HepG2 (cell line): ENCODE measurements around the gene KLF13. TPM values are rescaled to one million over a fixed set of nuclear protein-coding genes. Genes with fewer than 3 reads are reported as not detected.

Source experiments
- EZH2 ChIP-seq: conservative IDR thresholded peaks from 2 replicates; pipeline ENCODE4 v1.6.1; 2012; ENCODE audit warnings: mild to moderate bottlenecking, low read depth, low read length, moderate library complexity
- GABPB1 ChIP-seq: IDR thresholded peaks from 2 replicates; pipeline ENCODE4 v1.6.1; 2016; ENCODE audit warnings: mild to moderate bottlenecking, missing genetic modification reagents, moderate library complexity, missing compliant biosample characterization
- GLMP ChIP-seq: sonication (generic); formaldehyde crosslinking; IDR thresholded peaks from 2 replicates; pipeline ENCODE4 v1.9.0; 2021; ENCODE audit warnings: missing genetic modification reagents, mild to moderate bottlenecking, borderline replicate concordance
- HOXA3 ChIP-seq: sonication (generic); formaldehyde crosslinking; IDR thresholded peaks from 2 replicates; pipeline ENCODE4 v1.5.0; 2020; ENCODE audit warnings: missing genetic modification reagents
- KDM3A ChIP-seq: IDR thresholded peaks from 2 replicates; pipeline ENCODE4 v1.6.1; 2018; ENCODE audit warnings: low read depth, missing compliant biosample characterization
- LCORL ChIP-seq, 2 experiments: fragments of 450-650 bp in 1 of 2; sonication (generic) in 1 of 2; formaldehyde crosslinking in 1 of 2; IDR thresholded peaks; 2 replicates each; pipeline versions ENCODE4 v1.5.0 to v1.6.1; 2017 to 2020; ENCODE audit warnings: antibody characterized with exemption in 1 of 2, missing genetic modification reagents in 1 of 2
- MIER2 ChIP-seq: IDR thresholded peaks from 2 replicates; pipeline ENCODE4 v1.6.1; 2016; ENCODE audit warnings: missing biosample characterization, missing genetic modification reagents
- PTBP1 ChIP-seq: fragments of 200-400 bp; formaldehyde crosslinking; IDR thresholded peaks from 2 replicates; pipeline ENCODE4 v1.6.1; 2018; ENCODE audit warnings: low read length, low read depth; ENCODE audit not compliant: poor library complexity, severe bottlenecking
- SATB2 ChIP-seq: sonication (generic); formaldehyde crosslinking; IDR thresholded peaks from 2 replicates; pipeline ENCODE4 v1.5.0; 2020; ENCODE audit warnings: missing genetic modification reagents
- ZBTB42 ChIP-seq: sonication (generic); formaldehyde crosslinking; IDR thresholded peaks from 2 replicates; pipeline ENCODE4 v1.5.0; 2020; ENCODE audit warnings: mild to moderate bottlenecking, missing genetic modification reagents
- ZFP90 ChIP-seq: sonication (generic); formaldehyde crosslinking; IDR thresholded peaks from 2 replicates; pipeline ENCODE4 v1.8.0; 2022; ENCODE audit warnings: missing genetic modification reagents, mild to moderate bottlenecking, inconsistent platforms, borderline replicate concordance
- ZNF580 ChIP-seq: IDR thresholded peaks from 2 replicates; pipeline ENCODE4 v1.6.1; 2016; ENCODE audit warnings: low read depth, borderline replicate concordance
- ZNF850 ChIP-seq: sonication (generic); formaldehyde crosslinking; conservative IDR thresholded peaks from 2 replicates; pipeline ENCODE4 v1.9.0; 2021; ENCODE audit warnings: mild to moderate bottlenecking, missing genetic modification reagents
- polyA plus RNA-seq, 8 experiments: library from polyadenylated mRNA; depleted of rRNA in 3 of 8; stranded (reverse) in 7 of 8; unstranded in 1 of 8; fragments of >200 nt; fragmentation: Illumina TruSeq in 4 of 8; extraction: Trizol in 4 of 8; gene quantifications; 2 replicates each; pipeline versions ENCODE4 v1.2.1 to v1.2.3, GENCODE V29; 2011 to 2016; ENCODE audit warnings: low read depth in 4 of 8, missing spikeins in 1 of 8, mixed read lengths in 1 of 8; ENCODE audit not compliant: insufficient read depth in 1 of 8
- total RNA-seq, 5 experiments: library from RNA; depleted of rRNA; stranded (reverse); fragments of >200 nt; fragmentation: Illumina TruSeq; extraction: Trizol; gene quantifications; 2 replicates each; pipeline ENCODE4 v1.2.3, GENCODE V29; 2016; ENCODE audit warnings: low read depth in 1 of 5
- TF ChIP-seq, protein P1 (sequence below): sonication (generic); formaldehyde crosslinking; IDR thresholded peaks from 2 replicates; pipeline ENCODE4 v1.5.0; 2020; ENCODE audit warnings: mild to moderate bottlenecking, missing genetic modification reagents, borderline replicate concordance
- TF ChIP-seq, protein P2 (sequence below): IDR thresholded peaks from 2 replicates; pipeline ENCODE4 v1.6.1; 2018; ENCODE audit warnings: missing genetic modification reagents, mild to moderate bottlenecking, missing compliant biosample characterization
- TF ChIP-seq, protein P3 (sequence below): IDR thresholded peaks from 2 replicates; pipeline ENCODE4 v1.6.1; 2018; ENCODE audit warnings: missing genetic modification reagents
- TF ChIP-seq, protein P4 (sequence below): IDR thresholded peaks from 2 replicates; pipeline ENCODE4 v1.6.1; 2016; ENCODE audit warnings: control low read depth

The KLF13 gene
- total and polyA plus RNA-seq, 2 of the 13 experiments (the other 11 are each of a cell fraction or from before 2014, with no cell fraction given), result 16.8 to 25.1 TPM

GRCh38 chr15:31391687-31392671 is 65.3 kb downstream of the KLF13 start (continued):
- TF ChIP-seq, protein P1, sequence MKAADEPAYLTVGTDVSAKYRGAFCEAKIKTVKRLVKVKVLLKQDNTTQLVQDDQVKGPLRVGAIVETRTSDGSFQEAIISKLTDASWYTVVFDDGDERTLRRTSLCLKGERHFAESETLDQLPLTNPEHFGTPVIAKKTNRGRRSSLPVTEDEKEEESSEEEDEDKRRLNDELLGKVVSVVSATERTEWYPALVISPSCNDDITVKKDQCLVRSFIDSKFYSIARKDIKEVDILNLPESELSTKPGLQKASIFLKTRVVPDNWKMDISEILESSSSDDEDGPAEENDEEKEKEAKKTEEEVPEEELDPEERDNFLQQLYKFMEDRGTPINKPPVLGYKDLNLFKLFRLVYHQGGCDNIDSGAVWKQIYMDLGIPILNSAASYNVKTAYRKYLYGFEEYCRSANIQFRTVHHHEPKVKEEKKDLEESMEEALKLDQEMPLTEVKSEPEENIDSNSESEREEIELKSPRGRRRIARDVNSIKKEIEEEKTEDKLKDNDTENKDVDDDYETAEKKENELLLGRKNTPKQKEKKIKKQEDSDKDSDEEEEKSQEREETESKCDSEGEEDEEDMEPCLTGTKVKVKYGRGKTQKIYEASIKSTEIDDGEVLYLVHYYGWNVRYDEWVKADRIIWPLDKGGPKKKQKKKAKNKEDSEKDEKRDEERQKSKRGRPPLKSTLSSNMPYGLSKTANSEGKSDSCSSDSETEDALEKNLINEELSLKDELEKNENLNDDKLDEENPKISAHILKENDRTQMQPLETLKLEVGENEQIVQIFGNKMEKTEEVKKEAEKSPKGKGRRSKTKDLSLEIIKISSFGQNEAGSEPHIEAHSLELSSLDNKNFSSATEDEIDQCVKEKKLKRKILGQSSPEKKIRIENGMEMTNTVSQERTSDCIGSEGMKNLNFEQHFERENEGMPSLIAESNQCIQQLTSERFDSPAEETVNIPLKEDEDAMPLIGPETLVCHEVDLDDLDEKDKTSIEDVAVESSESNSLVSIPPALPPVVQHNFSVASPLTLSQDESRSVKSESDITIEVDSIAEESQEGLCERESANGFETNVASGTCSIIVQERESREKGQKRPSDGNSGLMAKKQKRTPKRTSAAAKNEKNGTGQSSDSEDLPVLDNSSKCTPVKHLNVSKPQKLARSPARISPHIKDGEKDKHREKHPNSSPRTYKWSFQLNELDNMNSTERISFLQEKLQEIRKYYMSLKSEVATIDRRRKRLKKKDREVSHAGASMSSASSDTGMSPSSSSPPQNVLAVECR (CRISPR knock-in tag), result peak; percentile 52; the same call in 1 of the 2 replicates
- no peak for TF ChIP-seq LCORL (IDR thresholded peaks at IDR 0.05)
- TF ChIP-seq LCORL (CRISPR knock-in tag; IDR thresholded peaks at IDR 0.05), result 0 out of 2 replicates have a peak, but pooled peaks have one; percentile 36
- no peak for TF ChIP-seq KDM3A (CRISPR knock-in tag)
- no peak for TF ChIP-seq ZBTB42
- TF ChIP-seq, protein P2, sequence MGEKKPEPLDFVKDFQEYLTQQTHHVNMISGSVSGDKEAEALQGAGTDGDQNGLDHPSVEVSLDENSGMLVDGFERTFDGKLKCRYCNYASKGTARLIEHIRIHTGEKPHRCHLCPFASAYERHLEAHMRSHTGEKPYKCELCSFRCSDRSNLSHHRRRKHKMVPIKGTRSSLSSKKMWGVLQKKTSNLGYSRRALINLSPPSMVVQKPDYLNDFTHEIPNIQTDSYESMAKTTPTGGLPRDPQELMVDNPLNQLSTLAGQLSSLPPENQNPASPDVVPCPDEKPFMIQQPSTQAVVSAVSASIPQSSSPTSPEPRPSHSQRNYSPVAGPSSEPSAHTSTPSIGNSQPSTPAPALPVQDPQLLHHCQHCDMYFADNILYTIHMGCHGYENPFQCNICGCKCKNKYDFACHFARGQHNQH (CRISPR knock-in tag), result no peak
- TF ChIP-seq, protein P3, sequence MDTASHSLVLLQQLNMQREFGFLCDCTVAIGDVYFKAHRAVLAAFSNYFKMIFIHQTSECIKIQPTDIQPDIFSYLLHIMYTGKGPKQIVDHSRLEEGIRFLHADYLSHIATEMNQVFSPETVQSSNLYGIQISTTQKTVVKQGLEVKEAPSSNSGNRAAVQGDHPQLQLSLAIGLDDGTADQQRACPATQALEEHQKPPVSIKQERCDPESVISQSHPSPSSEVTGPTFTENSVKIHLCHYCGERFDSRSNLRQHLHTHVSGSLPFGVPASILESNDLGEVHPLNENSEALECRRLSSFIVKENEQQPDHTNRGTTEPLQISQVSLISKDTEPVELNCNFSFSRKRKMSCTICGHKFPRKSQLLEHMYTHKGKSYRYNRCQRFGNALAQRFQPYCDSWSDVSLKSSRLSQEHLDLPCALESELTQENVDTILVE (CRISPR knock-in tag), result no peak
- no peak for TF ChIP-seq GABPB1 (CRISPR knock-in tag)
- TF ChIP-seq ZNF580 (CRISPR knock-in tag), result no peak
- TF ChIP-seq GLMP (CRISPR knock-in tag), result no peak
- no peak for TF ChIP-seq MIER2
- TF ChIP-seq SATB2 (CRISPR knock-in tag), result no peak
- TF ChIP-seq, protein P4, sequence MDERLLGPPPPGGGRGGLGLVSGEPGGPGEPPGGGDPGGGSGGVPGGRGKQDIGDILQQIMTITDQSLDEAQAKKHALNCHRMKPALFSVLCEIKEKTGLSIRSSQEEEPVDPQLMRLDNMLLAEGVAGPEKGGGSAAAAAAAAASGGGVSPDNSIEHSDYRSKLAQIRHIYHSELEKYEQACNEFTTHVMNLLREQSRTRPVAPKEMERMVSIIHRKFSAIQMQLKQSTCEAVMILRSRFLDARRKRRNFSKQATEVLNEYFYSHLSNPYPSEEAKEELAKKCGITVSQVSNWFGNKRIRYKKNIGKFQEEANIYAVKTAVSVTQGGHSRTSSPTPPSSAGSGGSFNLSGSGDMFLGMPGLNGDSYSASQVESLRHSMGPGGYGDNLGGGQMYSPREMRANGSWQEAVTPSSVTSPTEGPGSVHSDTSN (CRISPR knock-in tag), result no peak
- 0 out of 2 replicates have a peak, but pooled peaks have one; percentile 20 for TF ChIP-seq HOXA3 (CRISPR knock-in tag)
- TF ChIP-seq EZH2, result no peak
- TF ChIP-seq ZNF850 (CRISPR knock-in tag), result no peak
- no peak for TF ChIP-seq ZFP90 (CRISPR knock-in tag)
- TF ChIP-seq PTBP1, result no peak
